ENCODE data around the gene YPEL1.

GRCh38 chr22:21710156-21710555, 25.4 kb downstream of the YPEL1 start:
- TF ChIP-seq GATA3 (IDR thresholded peaks at IDR 0.05; ENCODE audit: low read depth, low read length) (no peak), GATA2 (IDR thresholded peaks at IDR 0.05; ENCODE audit: low read depth, low read length) (no peak)
